HepG2 (cell line): ENCODE measurements around the gene ATP5F1E. TPM values are rescaled to one million over a fixed set of nuclear protein-coding genes. Genes with fewer than 3 reads are reported as not detected.

ENCODE experiments used
- ATF7-NPFF ChIP-seq: sonication (generic); formaldehyde crosslinking; IDR thresholded peaks from 2 replicates; pipeline ENCODE4 v1.8.1; 2023; ENCODE audit warnings: mild to moderate bottlenecking, low read depth, missing genetic modification reagents, moderate library complexity
- CBX1 ChIP-seq: IDR thresholded peaks from one replicate; pipeline ENCODE4 v1.6.1; 2016; ENCODE audit warnings: antibody characterized with exemption, low read depth
- EED ChIP-seq: sonication (generic); formaldehyde crosslinking; IDR thresholded peaks from 2 replicates; pipeline ENCODE4 v1.5.0; 2020; ENCODE audit warnings: mild to moderate bottlenecking, missing genetic modification reagents
- FOXA1 ChIP-seq, 2 experiments: fragments of 450-650 bp in 1 of 2; sonication (generic) in 1 of 2; formaldehyde crosslinking in 1 of 2; IDR thresholded peaks; 2 replicates each; pipeline versions ENCODE4 v1.4.0 to v1.6.1; 2016 to 2020; ENCODE audit warnings: missing genetic modification reagents in 1 of 2
- ISL2 ChIP-seq: sonication (generic); formaldehyde crosslinking; IDR thresholded peaks from 2 replicates; pipeline ENCODE4 v1.5.0; 2020; ENCODE audit warnings: missing genetic modification reagents
- MTERF4 ChIP-seq: sonication (generic); formaldehyde crosslinking; IDR thresholded peaks from 2 replicates; pipeline ENCODE4 v1.8.0; 2023; ENCODE audit warnings: mild to moderate bottlenecking, missing genetic modification reagents
- NFATC3 ChIP-seq: sonication (generic); formaldehyde crosslinking; IDR thresholded peaks from 2 replicates; pipeline ENCODE4 v1.5.1; 2020; ENCODE audit warnings: mild to moderate bottlenecking, missing genetic modification reagents
- PAF1 ChIP-seq: IDR thresholded peaks from 2 replicates; pipeline ENCODE4 v1.6.1; 2016; ENCODE audit warnings: missing genetic modification reagents, missing compliant biosample characterization
- PHF20 ChIP-seq: sonication (generic); formaldehyde crosslinking; IDR thresholded peaks from 2 replicates; pipeline ENCODE4 v1.5.0; 2020; ENCODE audit warnings: mild to moderate bottlenecking, missing genetic modification reagents
- PHF8 ChIP-seq: sonication (generic); formaldehyde crosslinking; IDR thresholded peaks from 2 replicates; pipeline ENCODE4 v1.5.0; 2020; ENCODE audit warnings: missing genetic modification reagents
- STAT6 ChIP-seq: sonication (generic); formaldehyde crosslinking; IDR thresholded peaks from 2 replicates; pipeline ENCODE4 v1.4.0; 2020; ENCODE audit warnings: missing genetic modification reagents, mild to moderate bottlenecking, borderline replicate concordance
- ZKSCAN8 ChIP-seq: IDR thresholded peaks from 2 replicates; pipeline ENCODE4 v1.6.1; 2016; ENCODE audit warnings: borderline replicate concordance, missing genetic modification reagents, missing compliant biosample characterization
- ZNF207 ChIP-seq: fragments of 450-650 bp; IDR thresholded peaks from 2 replicates; pipeline ENCODE4 v1.6.1; 2016; ENCODE audit warnings: antibody characterized with exemption, borderline replicate concordance
- ZNF382 ChIP-seq: sonication (generic); formaldehyde crosslinking; IDR thresholded peaks from 2 replicates; pipeline ENCODE4 v1.5.0; 2020; ENCODE audit warnings: missing genetic modification reagents, mild to moderate bottlenecking, borderline replicate concordance
- ZNF430 ChIP-seq: sonication (generic); formaldehyde crosslinking; IDR thresholded peaks from 2 replicates; pipeline ENCODE4 v1.9.0; 2021; ENCODE audit warnings: mild to moderate bottlenecking, missing genetic modification reagents
- ZNF660 ChIP-seq: sonication (generic); formaldehyde crosslinking; IDR thresholded peaks from 2 replicates; pipeline ENCODE4 v1.5.1; 2020; ENCODE audit warnings: mild to moderate bottlenecking, low read depth, missing genetic modification reagents, borderline replicate concordance
- ZNF703 ChIP-seq: sonication (generic); formaldehyde crosslinking; IDR thresholded peaks from 2 replicates; pipeline ENCODE4 v1.5.1; 2020; ENCODE audit warnings: missing genetic modification reagents, mild to moderate bottlenecking, moderate library complexity, borderline replicate concordance
- ZNF710 ChIP-seq: sonication (generic); formaldehyde crosslinking; IDR thresholded peaks from 2 replicates; pipeline ENCODE4 v1.5.0; 2020; ENCODE audit warnings: mild to moderate bottlenecking, missing genetic modification reagents, borderline replicate concordance
- polyA plus RNA-seq, 8 experiments: library from polyadenylated mRNA; depleted of rRNA in 3 of 8; stranded (reverse) in 7 of 8; unstranded in 1 of 8; fragments of >200 nt; fragmentation: Illumina TruSeq in 4 of 8; extraction: Trizol in 4 of 8; gene quantifications; 2 replicates each; pipeline versions ENCODE4 v1.2.1 to v1.2.3, GENCODE V29; 2011 to 2016; ENCODE audit warnings: low read depth in 4 of 8, missing spikeins in 1 of 8, mixed read lengths in 1 of 8; ENCODE audit not compliant: insufficient read depth in 1 of 8
- total RNA-seq, 5 experiments: library from RNA; depleted of rRNA; stranded (reverse); fragments of >200 nt; fragmentation: Illumina TruSeq; extraction: Trizol; gene quantifications; 2 replicates each; pipeline ENCODE4 v1.2.3, GENCODE V29; 2016; ENCODE audit warnings: low read depth in 1 of 5
- TF ChIP-seq, protein P1 (sequence below): sonication (generic); formaldehyde crosslinking; IDR thresholded peaks from 2 replicates; pipeline ENCODE4 v1.4.0; 2020; ENCODE audit warnings: mild to moderate bottlenecking, low read depth, missing genetic modification reagents
- TF ChIP-seq, protein P2 (sequence below): sonication (generic); formaldehyde crosslinking; IDR thresholded peaks from 2 replicates; pipeline ENCODE4 v1.8.0; 2022; ENCODE audit warnings: mild to moderate bottlenecking, missing genetic modification reagents, moderate library complexity

ATP5F1E gene
- total and polyA plus RNA-seq, 2 of the 13 experiments (the other 11 are each of a cell fraction or from before 2014, with no cell fraction given) = 121 to 134 TPM

GRCh38 chr20:59032023-59032712, at the start of gene ATP5F1E (continued):
- TF ChIP-seq EED (CRISPR knock-in tag) = peak; percentile 97; the same call in 1 of the 2 replicates
- peak; percentile 93 for TF ChIP-seq ZNF430 (CRISPR knock-in tag)
- TF ChIP-seq ATF7-NPFF = peak; percentile 89
- peak; percentile 99 for TF ChIP-seq PHF8 (CRISPR knock-in tag)
- TF ChIP-seq PHF20 (CRISPR knock-in tag) = peak; percentile 78
- TF ChIP-seq NFATC3 (CRISPR knock-in tag) = 0 out of 2 replicates have a peak, but pooled peaks have one; percentile 37
- TF ChIP-seq ZNF710 = peak; percentile 87; the same call in 1 of the 2 replicates
- TF ChIP-seq ZKSCAN8 (CRISPR knock-in tag) = peak; percentile 68; the same call in 1 of the 2 replicates
- TF ChIP-seq PAF1 = no peak
- no peak for TF ChIP-seq FOXA1 (IDR thresholded peaks at IDR 0.05)
- TF ChIP-seq FOXA1 (CRISPR knock-in tag; IDR thresholded peaks at IDR 0.05) = no peak
- peak; percentile 94 for TF ChIP-seq CBX1
- no peak for TF ChIP-seq ZNF382 (CRISPR knock-in tag)
- peak; percentile 27 for TF ChIP-seq ZNF703 (CRISPR knock-in tag)
- TF ChIP-seq, protein P1, sequence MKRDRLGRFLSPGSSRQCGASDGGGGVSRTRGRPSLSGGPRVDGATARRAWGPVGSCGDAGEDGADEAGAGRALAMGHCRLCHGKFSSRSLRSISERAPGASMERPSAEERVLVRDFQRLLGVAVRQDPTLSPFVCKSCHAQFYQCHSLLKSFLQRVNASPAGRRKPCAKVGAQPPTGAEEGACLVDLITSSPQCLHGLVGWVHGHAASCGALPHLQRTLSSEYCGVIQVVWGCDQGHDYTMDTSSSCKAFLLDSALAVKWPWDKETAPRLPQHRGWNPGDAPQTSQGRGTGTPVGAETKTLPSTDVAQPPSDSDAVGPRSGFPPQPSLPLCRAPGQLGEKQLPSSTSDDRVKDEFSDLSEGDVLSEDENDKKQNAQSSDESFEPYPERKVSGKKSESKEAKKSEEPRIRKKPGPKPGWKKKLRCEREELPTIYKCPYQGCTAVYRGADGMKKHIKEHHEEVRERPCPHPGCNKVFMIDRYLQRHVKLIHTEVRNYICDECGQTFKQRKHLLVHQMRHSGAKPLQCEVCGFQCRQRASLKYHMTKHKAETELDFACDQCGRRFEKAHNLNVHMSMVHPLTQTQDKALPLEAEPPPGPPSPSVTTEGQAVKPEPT (CRISPR knock-in tag) = no peak
- TF ChIP-seq MTERF4 (CRISPR knock-in tag) = no peak
- no peak for TF ChIP-seq ZNF207
- TF ChIP-seq ZNF660 (CRISPR knock-in tag) = peak; percentile 86; the same call in 1 of the 2 replicates
- TF ChIP-seq, protein P2, sequence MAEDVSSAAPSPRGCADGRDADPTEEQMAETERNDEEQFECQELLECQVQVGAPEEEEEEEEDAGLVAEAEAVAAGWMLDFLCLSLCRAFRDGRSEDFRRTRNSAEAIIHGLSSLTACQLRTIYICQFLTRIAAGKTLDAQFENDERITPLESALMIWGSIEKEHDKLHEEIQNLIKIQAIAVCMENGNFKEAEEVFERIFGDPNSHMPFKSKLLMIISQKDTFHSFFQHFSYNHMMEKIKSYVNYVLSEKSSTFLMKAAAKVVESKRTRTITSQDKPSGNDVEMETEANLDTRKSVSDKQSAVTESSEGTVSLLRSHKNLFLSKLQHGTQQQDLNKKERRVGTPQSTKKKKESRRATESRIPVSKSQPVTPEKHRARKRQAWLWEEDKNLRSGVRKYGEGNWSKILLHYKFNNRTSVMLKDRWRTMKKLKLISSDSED = peak; percentile 38; the same call in 1 of the 2 replicates
- TF ChIP-seq ISL2 (CRISPR knock-in tag) = peak; percentile 39
- peak; percentile 87; the same call in 1 of the 2 replicates for TF ChIP-seq STAT6 (CRISPR knock-in tag)
